HG02885 (cell line): ENCODE results near the gene SLC18A3.

ENCODE experiments used
- ATAC-seq: cut with Tn5 transposase; IDR thresholded peaks from one replicate; pipeline ENCODE4 v1.9.1; 2021; ENCODE audit warnings: mild to moderate bottlenecking; ENCODE audit not compliant: unreplicated experiment, poor library complexity

Gene SLC18A3

DNA sequence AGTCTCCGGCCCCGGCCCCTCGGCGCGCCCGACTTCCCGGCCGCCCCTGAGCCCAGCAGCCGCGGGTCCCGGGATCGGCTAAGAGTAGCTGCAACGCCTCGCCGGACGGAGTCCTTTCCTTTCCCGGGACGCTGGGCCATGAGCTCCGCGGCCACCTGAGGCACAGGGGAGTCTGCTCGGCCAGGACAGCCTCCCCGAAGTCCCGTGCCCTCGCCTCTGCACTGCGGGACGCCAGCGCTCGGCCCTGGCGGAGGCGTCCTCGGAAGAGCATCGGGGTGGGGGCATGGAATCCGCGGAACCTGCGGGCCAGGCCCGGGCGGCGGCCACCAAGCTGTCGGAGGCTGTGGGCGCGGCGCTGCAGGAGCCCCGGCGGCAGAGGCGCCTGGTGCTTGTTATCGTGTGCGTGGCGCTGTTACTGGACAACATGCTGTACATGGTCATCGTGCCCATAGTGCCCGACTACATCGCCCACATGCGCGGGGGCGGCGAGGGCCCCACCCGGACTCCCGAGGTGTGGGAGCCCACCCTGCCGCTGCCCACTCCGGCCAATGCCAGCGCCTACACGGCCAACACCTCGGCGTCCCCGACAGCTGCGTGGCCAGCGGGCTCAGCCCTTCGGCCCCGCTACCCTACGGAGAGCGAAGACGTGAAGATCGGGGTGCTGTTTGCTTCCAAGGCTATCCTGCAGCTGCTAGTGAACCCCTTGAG, 502 bp downstream of the SLC18A3 start:
- ATAC-seq = no peak

DNA sequence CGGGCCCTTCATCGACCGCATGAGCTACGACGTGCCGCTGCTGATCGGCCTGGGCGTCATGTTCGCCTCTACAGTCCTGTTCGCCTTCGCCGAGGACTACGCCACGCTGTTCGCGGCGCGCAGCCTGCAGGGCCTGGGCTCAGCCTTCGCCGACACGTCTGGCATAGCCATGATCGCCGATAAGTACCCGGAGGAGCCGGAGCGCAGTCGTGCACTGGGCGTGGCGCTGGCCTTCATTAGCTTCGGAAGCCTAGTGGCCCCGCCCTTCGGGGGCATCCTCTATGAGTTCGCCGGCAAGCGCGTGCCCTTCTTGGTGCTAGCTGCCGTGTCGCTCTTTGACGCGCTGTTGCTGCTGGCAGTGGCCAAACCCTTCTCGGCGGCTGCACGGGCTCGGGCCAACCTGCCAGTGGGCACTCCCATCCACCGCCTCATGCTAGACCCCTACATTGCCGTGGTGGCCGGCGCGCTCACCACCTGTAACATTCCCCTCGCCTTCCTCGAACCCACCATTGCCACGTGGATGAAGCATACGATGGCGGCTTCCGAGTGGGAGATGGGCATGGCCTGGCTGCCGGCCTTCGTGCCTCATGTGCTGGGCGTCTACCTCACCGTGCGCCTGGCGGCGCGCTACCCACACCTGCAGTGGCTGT, 1.2 kb downstream of the SLC18A3 start:
- ATAC-seq = no peak

DNA sequence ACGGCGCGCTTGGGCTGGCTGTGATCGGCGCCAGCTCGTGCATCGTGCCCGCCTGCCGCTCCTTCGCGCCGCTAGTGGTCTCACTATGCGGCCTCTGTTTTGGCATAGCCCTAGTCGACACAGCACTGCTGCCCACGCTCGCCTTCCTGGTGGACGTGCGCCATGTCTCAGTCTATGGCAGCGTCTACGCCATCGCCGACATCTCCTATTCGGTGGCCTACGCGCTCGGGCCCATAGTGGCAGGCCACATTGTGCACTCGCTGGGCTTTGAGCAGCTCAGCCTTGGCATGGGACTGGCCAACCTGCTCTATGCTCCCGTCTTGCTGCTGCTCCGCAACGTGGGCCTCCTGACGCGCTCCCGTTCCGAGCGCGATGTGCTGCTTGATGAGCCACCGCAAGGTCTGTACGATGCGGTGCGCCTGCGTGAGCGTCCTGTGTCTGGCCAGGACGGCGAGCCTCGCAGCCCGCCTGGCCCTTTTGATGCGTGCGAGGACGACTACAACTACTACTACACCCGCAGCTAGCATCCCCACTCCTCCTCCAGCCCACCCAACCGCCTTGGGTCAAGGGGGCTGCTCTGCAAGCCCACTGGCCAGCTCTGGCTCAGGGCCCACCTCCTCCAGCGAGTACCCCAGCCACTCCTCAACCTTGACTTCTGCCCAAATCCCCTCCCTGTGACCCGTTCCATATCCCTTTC, 1.9 kb downstream of the SLC18A3 start:
- no peak for ATAC-seq

DNA sequence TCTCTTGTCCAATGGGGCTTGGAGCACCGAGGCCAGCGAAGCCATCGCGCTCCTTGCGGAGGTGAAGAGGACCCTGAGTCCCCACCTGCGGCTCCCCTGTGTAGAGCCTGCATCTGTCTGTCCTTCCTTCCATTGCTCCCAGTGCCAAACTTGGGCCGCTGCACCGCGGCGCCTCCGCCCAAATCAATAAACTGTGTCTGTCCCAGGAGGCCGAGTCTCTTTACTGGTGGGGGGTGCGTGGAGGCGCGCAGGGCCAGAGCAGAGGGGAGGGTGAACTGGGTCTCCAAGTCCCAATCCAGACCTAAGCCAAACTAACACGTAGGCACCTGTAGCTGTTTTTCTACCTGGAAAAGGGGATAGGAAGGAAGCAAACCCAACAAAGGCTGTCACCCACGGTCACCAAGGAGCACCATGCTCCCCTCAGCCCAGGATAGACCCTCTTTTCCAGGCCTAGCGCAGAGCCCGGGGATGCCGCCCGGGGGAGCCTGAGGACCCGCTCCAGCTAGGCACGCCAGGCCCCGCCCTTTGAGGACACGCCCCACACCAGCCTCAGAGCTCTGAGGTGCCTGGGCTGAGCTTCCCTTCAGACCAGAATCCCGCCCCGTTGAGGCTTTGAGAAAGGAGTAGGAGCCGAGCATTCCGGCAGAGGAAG, 2.5 kb downstream of the SLC18A3 start:
- ATAC-seq = no peak

DNA sequence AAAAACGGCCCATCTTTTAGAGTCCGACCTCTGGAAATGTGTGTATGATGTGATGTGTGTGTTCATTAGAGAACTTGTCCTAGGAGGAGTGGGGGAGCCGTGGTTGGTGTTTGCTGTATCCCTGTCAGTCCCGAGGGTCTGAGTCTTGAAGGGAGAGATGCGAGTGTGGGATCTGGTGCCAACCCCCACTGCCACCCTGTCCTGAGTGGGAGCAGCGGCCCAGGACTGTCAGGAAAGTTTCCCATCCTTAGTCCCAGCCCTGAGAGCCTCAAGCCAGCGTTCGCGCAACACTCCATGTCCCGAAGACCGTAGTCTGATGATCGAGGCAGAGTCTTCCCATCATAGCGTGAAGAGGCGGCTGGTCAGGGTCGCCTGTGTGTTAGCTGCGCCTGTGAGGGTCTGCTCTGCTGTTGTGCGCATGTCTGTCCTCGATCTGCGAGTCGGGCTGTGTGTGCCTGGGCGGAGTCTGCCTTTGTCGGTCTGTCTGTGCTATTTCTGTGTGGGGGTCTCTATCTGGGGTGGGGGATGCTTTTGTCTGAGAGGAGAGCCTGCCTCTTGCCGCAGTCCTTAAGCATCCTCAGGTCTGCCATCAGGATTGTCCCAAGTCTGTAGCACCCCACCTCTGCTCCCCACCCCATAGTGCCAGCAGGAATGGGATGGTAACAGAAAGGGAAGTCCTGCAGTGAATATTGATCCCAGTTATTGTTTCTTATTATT, 3.2 kb downstream of the SLC18A3 start:
- ATAC-seq = no peak

DNA sequence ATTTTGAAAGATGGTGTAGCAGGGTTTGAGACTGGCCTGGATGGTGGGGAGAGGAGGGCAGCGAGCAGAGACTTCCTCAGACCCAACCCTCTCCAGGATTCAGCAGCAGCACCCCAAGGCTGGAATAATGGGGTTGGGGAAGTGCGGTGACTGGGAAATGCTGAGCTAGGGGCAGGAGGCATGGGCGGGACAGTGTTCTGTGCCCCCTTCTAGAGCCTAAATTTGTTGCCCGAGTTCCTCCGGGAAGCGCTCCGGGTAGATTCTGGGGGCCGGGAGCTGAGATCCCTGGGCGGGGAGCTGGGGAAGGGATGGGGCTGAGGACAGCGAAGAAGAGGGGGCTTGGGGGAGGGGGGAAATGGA, 3.8 kb downstream of the SLC18A3 start, which contains the start of gene CHAT:
TSS of gene CHAT (plus strand) at position 156 of the 360 bp plus-strand sequence. CDS start at position 309, 153 bp downstream.
- ATAC-seq = no peak

DNA sequence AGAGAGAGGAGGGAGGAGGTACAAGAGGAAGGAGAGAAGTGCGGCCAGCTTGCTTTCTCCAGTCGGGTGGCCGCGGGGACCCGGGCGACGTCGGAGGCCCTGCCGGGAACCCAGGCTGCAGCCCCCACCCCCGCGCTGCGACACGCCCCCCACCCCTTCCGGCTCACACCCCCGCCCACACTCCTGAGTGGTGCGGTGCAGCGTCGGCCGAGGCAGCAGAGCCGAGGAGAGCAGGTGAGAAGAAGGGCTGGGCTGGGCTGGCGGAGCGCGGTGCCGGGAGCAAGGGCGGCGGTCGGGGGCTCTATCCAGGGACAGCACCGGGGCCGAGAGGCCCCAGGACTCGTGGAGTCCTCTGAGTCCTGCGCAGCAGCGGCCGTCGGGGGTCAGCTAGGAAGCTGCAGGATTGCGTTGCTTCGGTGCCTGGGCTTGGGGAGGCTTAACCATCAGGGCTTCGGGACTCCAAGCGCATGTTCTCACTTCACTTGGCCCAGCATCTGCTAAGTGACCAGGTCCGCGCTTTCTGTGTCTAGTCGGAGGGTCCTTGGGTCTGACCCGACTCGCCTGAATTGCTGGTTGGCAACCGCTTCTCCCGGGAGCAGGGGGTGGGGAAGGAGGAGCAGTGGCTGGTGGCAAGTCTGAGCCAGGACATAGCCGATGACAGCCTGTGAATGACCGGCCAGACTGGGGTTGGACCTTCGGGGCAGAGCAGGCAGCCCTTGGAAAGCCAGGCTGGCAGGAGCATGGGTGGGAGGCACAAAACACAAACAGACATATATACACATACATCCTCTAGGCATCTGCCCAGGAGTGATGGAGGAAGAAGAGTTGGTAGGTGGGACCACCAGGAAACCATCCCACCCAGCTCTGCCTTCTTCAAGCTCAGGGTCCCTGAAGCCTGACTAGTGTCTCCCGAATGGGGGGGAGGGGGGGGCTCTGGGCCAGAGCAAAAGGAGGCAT, 4.4 kb downstream of the SLC18A3 start:
- no peak for ATAC-seq

DNA sequence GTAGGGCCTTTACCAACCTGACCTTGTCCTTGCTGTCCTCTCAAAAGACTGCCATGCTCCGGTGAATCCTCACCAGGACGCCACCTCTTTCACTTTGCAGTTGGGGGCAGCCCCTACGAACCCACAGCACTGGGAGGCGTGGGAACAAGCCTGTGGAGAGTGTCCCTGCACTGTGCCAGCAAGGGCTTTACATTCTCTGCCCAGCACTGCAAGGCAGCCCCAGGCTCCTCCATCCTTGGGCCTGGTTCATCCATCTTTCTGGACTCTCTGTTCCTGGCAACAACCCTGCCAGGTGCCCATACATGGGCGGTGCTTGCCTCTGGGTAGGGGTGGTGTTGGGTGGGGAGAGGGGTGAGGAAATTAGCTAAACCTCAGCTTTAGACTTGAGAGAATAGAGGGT, 5.1 kb downstream of the SLC18A3 start:
- ATAC-seq = no peak

DNA sequence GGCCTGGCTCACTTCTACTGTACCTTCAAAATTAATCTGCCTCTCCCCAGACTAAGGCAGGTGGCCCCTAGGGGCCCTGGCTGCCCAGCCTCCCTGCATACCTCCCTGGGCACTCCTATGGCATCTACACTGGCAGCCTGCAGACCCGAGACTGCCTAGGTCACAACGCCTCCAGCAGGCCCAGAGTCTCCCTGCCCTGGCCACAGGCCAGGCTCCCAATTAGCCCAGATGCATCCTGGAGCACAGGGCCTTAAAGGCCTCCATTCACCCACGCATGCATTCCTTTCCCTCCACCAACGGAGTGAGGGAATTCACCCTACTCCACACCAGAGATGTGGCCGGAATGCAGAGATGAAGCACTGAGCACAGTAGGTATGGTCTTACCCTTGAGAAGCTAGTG, 5.6 kb downstream of the SLC18A3 start:
- no peak for ATAC-seq

DNA sequence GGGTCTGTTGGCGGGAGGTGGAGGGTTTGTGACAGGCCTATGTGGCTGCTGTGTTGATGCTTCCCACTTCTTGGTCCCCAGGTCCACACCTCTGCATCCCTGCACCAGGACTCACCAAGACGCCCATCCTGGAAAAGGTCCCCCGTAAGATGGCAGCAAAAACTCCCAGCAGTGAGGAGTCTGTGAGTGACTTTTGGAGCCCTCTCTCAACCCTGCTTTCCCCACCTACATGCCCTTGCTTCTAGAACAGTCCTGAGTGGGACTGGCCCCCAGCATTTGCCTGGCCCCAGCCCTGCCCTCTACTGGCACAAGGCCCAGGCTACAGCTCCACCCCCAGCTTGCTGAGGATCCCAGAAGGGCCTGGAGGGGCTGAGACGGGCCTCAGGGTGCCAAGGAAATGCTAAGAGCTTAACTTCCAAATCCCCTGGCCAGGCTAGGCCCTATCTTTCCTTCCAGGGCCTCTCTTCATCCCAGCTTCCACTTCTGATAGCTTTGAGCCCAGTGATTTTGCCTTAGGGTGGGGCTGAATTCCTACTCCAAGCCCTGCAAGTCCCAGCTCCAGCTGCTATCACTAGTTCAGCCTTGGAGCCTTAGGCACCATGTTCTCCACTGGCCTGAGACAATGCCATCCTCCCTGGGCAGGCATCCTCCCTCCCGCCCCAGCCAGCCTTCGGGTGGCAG, 6.5 kb downstream of the SLC18A3 start:
- ATAC-seq = no peak

DNA sequence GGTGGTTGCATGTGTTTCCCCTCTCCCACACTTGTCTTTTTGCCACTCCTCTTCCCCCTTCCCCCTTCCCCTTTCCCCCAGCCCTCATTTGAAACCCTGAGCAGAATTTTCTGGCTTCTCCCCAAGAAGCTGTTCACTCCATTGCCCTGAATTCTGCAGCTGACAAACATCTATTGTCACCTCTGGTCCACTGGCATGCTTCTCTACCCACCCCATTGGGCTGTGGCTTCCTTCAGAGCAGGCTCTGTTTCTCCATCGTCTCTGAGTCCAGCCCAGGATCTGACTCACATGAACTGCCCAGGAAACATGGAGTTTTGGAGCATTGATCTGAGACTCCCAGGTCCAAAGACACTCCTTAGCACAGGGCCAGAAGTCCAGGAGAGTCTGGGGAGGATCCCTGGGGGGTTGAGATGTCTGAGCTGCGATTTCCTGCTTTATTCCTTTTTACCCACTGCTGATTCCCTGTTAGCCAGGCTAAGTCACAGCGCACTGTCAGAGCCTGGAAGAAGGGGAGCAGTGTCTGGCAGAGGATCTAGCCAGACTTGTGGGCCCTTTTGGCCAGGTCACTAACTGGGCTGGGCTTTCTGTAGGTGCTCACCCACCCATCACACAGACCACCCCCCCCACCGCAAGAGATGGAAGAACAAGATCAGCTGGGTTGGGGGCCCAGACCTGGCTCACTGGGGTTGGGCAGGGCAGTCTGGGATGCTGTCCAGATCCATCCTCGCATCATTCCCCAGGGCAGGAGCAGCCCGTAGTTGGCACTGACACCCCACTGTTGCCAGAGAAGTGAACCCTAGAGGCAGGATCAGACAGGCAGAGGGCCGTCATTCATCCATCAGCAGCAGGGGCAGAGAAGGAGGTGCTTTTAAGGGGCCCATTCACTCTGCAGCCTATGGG, 7.3 kb downstream of the SLC18A3 start:
- ATAC-seq = no peak

DNA sequence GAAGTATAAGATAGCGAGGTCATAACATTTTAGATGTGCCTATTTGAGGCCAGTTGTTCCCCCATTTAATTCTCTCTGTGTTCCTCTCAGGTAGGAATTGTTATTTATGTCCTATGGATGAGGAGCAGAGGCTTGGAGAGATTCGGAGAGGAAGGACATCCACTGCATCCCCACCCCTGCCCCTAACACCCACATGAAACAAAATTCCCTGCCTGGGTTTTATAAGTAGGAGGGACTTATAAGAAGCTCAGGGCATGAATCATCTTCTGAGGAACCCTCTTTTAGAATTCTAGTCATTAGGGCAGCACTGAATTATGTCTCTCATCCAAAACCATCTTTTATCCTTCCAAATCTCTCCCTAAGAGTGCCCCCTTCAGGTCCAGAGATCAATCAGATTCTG, 8.7 kb downstream of the SLC18A3 start:
- no peak for ATAC-seq

DNA sequence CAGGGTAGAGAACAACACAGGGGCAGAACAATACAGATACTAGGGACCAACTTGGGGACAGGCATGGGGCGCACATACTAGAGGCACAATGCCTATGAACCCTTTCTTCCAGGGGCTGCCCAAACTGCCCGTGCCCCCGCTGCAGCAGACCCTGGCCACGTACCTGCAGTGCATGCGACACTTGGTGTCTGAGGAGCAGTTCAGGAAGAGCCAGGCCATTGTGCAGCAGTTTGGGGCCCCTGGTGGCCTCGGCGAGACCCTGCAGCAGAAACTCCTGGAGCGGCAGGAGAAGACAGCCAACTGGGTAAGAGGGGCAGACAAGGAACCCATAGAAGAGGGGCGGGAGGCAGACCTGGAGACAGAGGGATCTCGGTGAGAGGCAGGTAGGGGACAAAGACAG, 9.5 kb downstream of the SLC18A3 start:
- ATAC-seq = no peak

DNA sequence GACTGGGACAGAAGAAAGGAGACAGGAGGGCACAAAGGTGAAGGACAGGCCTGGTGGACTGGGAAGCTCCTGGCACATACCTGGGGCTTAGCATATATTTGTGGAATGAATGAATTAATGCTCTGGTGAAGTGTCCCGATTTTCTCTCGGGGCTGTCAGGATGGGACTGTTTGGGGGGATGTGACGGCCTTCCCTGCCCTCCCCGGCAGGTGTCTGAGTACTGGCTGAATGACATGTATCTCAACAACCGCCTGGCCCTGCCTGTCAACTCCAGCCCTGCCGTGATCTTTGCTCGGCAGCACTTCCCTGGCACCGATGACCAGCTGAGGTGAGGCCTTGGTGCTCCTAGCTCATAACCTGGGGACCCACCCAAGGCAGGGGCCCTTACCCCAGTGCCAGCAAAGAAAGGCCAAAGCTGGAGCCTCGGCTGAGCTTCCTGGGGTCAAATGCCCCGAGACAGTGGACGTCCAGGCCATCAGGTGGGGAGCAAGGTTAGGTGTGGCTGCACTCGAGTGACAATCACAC, 10.2 kb downstream of the SLC18A3 start:
- ATAC-seq = no peak

DNA sequence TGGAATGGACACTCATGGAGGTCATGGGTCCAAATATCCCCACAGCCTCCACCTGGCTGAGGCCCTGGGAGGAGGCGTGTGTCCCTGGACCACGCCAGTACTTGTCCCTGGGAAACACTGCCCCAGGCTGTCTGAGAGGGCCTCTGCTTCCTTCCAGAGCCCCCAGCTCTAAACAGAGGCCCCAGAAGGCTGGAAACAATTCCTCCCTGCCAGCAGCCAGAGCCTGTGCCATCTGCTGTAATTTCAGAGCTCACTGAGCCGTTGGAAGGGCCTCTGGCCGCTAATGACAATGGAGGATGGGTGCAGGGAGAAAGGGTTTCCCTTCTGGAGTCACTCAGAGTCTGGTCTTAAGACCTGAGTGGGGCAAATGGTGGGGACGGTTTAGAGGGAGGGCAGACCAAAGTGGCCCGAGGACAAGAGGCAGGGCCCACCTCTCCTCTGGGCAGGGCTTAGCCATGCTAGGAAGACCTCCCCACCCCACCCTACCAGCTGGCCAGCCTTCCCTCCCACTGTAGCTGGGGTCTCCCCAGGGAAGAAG, 10.8 kb downstream of the SLC18A3 start:
- no peak for ATAC-seq

DNA sequence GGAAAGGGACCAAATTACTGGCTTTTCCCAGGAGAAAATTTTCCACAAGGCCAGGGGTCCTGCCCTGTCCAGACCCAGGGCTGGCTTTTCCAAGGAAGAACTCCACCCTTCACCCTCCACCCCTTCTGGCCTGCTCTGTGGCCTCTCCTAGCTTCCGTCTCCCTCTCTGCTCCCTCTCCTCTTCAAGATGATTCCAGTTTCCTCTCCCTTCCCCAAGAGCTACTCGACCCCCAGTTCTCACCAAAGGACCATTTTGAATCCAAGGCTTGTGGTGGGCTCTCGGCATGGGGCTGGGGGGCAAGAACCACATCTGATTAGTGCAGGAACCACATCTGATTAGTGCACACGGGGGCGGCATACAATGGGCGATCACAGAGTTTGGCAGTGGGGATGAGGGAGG, 11.5 kb downstream of the SLC18A3 start:
- ATAC-seq = no peak
